HEK293T (cell line): ENCODE results near the gene PPM1H.

Source experiments
- CTCF ChIA-PET: fragments of 350-600 bp; formaldehyde crosslinking; extraction: SDS; loops from one replicate; lab custom pipeline; 2021; ENCODE audit warnings: antibody characterized with exemption, inconsistent platforms; lab: Yijun Ruan, JAX
- POLR2A ChIA-PET: fragments of 350-600 bp; formaldehyde crosslinking; extraction: SDS; loops from one replicate; lab custom pipeline; 2020; ENCODE audit warnings: antibody characterized with exemption, inconsistent platforms; lab: Yijun Ruan, JAX
- DNase-seq: peaks from one replicate; pipeline ENCODE4 v3.0.0; 2012; ENCODE audit warnings: mixed read lengths; ENCODE audit errors: extremely low spot score
- ARNT ChIP-seq: fragments of 450-650 bp; IDR thresholded peaks from 2 replicates; pipeline ENCODE4 v1.6.1; 2017; ENCODE audit warnings: mild to moderate bottlenecking
- BHLHE40 ChIP-seq: fragments of 450-650 bp; IDR thresholded peaks from 2 replicates; pipeline ENCODE4 v1.6.1; 2016; ENCODE audit warnings: mild to moderate bottlenecking, moderate library complexity, borderline replicate concordance
- CTBP1 ChIP-seq: fragments of 450-650 bp; IDR thresholded peaks from 2 replicates; pipeline ENCODE4 v1.6.1; 2016; ENCODE audit warnings: borderline replicate concordance
- ELF4 ChIP-seq: fragments of 450-650 bp; IDR thresholded peaks from 2 replicates; pipeline ENCODE4 v1.6.1; 2017; ENCODE audit warnings: antibody characterized with exemption
- FOXA1 ChIP-seq: fragments of 450-650 bp; IDR thresholded peaks from 2 replicates; pipeline ENCODE4 v1.6.1; 2016; ENCODE audit warnings: mild to moderate bottlenecking
- FOXK2 ChIP-seq: fragments of 450-650 bp; IDR thresholded peaks from 2 replicates; pipeline ENCODE4 v1.6.1; 2016; ENCODE audit warnings: mild to moderate bottlenecking
- FOXM1 ChIP-seq: fragments of 450-650 bp; IDR thresholded peaks from 2 replicates; pipeline ENCODE4 v1.6.1; 2017; ENCODE audit warnings: mild to moderate bottlenecking, borderline replicate concordance
- HDGF ChIP-seq: fragments of 450-650 bp; IDR thresholded peaks from 2 replicates; pipeline ENCODE4 v1.6.1; 2017; ENCODE audit warnings: antibody characterized with exemption, borderline replicate concordance
- L3MBTL2 ChIP-seq: fragments of 450-650 bp; conservative IDR thresholded peaks from 2 replicates; pipeline ENCODE4 v1.6.1; 2016; ENCODE audit warnings: mild to moderate bottlenecking
- LEF1 ChIP-seq: fragments of 450-650 bp; IDR thresholded peaks from 2 replicates; pipeline ENCODE4 v1.6.1; 2017; ENCODE audit warnings: mild to moderate bottlenecking, borderline replicate concordance
- NFRKB ChIP-seq: fragments of 450-650 bp; IDR thresholded peaks from 2 replicates; pipeline ENCODE4 v1.6.1; 2016; ENCODE audit warnings: mild to moderate bottlenecking, moderate library complexity
- PKNOX1 ChIP-seq: fragments of 450-650 bp; IDR thresholded peaks from 2 replicates; pipeline ENCODE4 v1.6.1; 2016
- SP1 ChIP-seq: fragments of 450-650 bp; IDR thresholded peaks from 2 replicates; pipeline ENCODE4 v1.6.1; 2017
- SUZ12 ChIP-seq: fragments of 450-650 bp; IDR thresholded peaks from 2 replicates; pipeline ENCODE4 v1.6.1; 2016; ENCODE audit warnings: mild to moderate bottlenecking
- TARDBP ChIP-seq: fragments of 450-650 bp; IDR thresholded peaks from 2 replicates; pipeline ENCODE4 v1.6.1; 2016
- ZNF384 ChIP-seq: fragments of 450-650 bp; IDR thresholded peaks from 2 replicates; pipeline ENCODE4 v1.6.1; 2016

Gene PPM1H

GRCh38 chr12:62700091-62700880 lies 234.7 kb downstream of the PPM1H start:
- TF ChIP-seq ZNF384 (no peak), HDGF (no peak), FOXA1 (no peak), SUZ12 (no peak), L3MBTL2 (no peak), SP1 (no peak), LEF1 (no peak), FOXK2 (no peak), TARDBP (no peak), ARNT (no peak), PKNOX1 (no peak), BHLHE40 (no peak), ELF4 (no peak), CTBP1 (no peak), FOXM1 (no peak), NFRKB (no peak)
- no peak for DNase-seq
- CTCF ChIA-PET, result no interaction called here
- POLR2A ChIA-PET, result no interaction called here

- POLR2A ChIA-PET, result no interaction called here
- CTCF ChIA-PET, result no interaction called here
- DNase-seq, result no peak
- TF ChIP-seq TARDBP, result no peak
- no peak for TF ChIP-seq SUZ12
- TF ChIP-seq FOXK2, result no peak
- no peak for TF ChIP-seq HDGF
- TF ChIP-seq L3MBTL2, result no peak
- no peak for TF ChIP-seq ARNT
- TF ChIP-seq FOXM1, result no peak
- TF ChIP-seq ELF4, result no peak
These were observed 236.2 kb downstream of the PPM1H start for GRCh38 chr12:62698701-62699101.

GRCh38 chr12:62697893-62698292 lies 237.1 kb downstream of the PPM1H start:
- TF ChIP-seq FOXA1 (no peak), ARNT (no peak), HDGF (no peak), CTBP1 (no peak), NFRKB (no peak), PKNOX1 (no peak), BHLHE40 (no peak), TARDBP (no peak), FOXM1 (no peak), SUZ12 (no peak), ELF4 (no peak), L3MBTL2 (no peak), LEF1 (no peak), ZNF384 (no peak)
- DNase-seq, result no peak
- POLR2A ChIA-PET, result no interaction called here
- CTCF ChIA-PET, result no interaction called here

GRCh38 chr12:62695696-62696095 lies 239.3 kb downstream of the PPM1H start:
- CTCF ChIA-PET, result no interaction called here
- no peak for TF ChIP-seq PKNOX1
- no peak for TF ChIP-seq ARNT
- no peak for TF ChIP-seq FOXM1
- TF ChIP-seq BHLHE40, result no peak
- POLR2A ChIA-PET, result no interaction called here
- no peak for DNase-seq

GRCh38 chr12:62694632-62695031 lies 240.3 kb downstream of the PPM1H start:
- CTCF ChIA-PET, result no interaction called here
- POLR2A ChIA-PET, result no interaction called here

More at GRCh38 chr12:62694632-62695031, 240.3 kb downstream of the PPM1H start:
- no peak for DNase-seq
- TF ChIP-seq TARDBP (no peak), BHLHE40 (no peak), CTBP1 (no peak), ARNT (no peak), L3MBTL2 (no peak), NFRKB (no peak), ZNF384 (no peak), ELF4 (no peak), FOXM1 (no peak), PKNOX1 (no peak), FOXK2 (no peak), SP1 (no peak), LEF1 (no peak), SUZ12 (no peak), FOXA1 (no peak), HDGF (no peak)
